ENCODE measurements around the gene PGP.
"Not testable (repeated sequence)": the region's sequence is repeated elsewhere in the genome, so short reads cannot be mapped to it uniquely, and the experiment has no call there.

PGP gene

DNA sequence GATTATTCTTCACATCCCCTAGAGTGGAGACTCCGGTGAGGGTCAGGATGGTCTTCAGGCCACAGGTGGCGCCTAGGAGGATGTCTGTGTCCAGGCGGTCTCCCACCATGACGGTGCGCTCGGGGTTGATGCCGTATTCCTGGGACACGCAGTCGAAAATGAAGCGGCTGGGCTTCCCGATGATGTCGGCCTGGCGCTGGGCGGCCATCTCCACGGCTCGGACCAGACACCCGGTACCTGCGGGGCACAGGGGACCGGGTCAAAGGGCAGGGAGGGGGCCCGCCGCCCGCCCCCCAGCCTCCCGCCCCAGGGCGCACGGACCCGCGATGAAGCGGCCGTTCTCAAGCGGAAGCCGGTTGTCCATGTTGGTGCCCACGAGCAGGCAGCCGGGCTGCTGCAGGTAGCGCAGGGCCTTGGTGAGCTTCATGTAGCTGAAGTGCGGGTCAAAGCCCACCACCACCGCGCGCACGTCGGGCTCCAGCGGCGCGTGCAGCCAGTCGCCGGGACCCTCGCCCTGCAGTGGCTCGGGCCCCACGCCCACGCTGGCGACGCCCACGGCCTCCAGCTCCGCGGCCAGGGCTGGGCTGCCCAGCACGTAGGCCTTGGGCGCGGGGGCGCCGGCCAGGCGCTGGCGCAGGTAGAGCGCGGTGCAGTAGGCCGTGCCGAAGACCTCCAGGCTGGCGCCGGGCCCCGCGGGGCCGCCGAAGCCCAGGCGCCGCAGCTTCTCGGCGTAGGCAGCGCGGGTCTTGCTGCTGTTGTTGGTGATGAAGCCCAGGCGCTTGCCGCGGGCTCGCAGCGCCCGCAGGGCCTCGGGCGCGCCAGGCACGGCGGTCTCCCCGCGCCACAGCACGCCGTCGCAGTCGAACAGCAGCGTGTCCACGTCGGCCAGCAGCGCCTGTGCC lies 572 bp downstream of the PGP start:
- no peak for DNase-seq

DNA sequence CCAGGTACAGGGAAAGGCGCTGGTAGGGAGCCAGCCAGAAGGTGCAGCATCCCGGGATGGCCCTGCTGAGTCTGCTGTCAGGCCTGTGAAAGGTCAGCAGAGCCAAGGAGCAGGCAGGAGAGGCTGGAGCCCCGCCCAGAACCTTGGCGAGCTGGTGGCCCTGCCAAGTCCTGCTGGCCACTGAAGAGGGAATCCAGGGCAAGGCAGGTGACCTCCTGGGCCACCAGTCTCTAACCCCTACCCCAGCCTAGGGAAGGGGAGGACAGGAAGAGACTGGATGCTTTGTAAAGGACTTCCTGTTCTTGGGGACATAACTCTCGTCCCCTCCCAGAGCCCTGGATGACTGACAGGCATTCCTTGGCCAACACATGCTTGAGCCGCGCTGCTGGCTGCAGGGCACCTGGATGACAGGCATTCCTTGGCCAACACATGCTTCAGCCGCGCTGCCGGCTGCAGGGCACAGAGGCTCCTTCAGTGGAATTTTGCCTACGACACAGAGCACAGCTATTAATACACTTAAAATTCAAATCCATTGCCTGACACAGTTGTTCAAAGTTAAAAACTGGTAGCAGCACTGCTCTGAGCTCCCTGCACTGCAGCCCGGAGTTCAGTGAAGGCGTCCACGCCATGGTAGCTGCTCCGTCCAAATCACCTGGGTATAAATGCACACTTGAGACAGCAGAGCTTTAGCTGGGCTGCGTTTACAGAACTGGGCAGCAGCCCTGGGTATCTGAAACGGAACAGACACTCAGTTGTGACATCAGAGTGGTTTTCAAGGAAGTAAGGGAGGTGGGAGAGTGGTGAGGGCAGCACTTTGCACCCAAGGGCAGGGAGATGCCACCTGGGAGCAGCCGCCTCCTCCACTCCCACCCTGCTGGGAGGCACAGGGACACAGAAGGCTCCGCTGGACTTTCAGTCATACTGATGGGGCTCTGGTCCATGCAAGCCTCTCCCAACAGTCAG lies 2.0 kb downstream of the PGP start:
- DNase-seq = no peak

DNA sequence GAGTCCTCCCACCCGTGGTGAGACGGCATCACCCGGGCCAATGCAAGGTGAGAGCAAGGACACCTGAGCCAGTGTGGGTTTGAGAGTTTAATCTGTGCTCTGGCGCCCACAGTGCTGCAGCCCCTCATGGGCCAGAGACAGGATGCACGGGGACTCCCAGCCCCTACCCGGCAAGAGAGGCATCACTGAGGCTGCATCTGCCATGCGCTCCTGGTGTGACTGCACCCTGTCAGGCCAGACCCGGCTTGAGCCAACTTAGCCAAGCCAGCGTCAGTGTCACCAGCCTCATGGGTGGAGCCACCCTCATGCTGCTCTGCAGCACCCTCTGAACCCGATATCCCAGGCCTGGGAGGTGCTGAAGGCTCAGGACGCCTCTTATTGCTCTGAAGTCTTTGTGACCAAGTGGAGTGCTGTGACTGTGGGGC lies 2.7 kb downstream of the PGP start:
- DNase-seq = no peak

DNA sequence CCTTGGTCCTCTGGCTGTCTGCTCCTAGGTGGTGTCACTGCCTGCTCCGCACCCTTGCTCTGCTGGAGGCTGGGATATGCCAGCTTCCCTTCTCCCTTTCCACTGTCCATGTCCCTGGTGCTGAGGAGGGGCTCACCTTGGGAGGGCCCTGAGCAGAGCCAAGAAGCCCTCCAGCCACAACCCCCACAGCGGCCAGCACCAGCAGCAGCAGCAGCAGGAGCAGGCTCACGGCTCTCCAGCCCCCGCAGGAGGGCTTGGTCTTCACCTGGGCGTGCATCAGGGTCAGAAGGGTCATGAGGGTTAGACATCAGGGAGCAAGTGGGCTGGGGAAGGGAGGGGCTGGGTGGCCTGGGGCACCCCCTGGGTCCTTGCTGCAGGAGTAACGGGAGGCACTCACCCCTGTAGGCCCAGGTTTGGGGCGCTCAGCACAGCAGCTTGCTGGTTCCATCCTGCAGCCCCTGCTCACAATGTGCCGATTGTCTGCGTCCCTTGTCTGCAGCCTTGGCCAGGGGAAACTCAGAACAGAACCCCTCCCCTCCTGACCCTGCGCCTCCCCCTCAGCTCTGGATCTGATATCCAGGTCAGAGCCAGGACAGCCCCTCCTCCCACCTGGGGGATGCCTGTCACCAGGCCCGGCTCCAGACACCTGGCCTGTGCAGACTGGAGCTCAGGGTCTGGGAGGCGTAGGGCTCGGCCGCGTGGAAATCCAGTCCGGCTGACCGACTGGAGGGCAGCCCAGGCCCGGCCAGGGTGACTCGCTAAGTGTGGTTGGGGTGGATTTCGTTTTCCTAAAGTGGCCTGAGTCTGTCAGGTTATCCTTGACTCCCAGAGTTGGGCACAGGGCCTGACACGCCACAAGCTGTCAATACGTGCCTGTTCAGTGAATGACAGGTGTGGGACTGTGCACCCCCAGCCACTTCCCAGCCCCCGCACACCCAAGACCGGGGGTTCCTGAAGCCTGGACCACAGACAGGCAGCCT lies 4.0 kb downstream of the PGP start, which contains the start of gene BRICD5:
Gene BRICD5, minus strand, starts transcription at position 478 of the 980 bp plus-strand sequence. Its CDS starts 30 bp downstream, at position 448.
- DNase-seq = no peak

DNA sequence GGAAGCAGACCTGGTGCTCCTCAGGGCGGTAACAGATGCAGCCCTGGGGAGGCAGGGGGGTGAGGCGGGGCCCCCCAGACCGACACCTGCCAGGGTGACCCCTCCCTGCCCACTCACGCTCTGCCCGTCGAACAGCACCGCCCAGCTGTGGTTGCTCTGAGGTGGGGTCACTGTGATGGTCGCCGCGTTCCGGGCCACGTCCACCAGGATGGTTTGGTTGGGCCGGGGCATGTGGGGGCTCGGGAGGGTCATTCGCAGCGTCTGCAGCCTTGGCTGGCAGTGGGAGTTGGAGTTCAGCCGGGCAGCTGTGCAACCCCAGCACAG lies 4.7 kb downstream of the PGP start:
- DNase-seq = no peak

DNA sequence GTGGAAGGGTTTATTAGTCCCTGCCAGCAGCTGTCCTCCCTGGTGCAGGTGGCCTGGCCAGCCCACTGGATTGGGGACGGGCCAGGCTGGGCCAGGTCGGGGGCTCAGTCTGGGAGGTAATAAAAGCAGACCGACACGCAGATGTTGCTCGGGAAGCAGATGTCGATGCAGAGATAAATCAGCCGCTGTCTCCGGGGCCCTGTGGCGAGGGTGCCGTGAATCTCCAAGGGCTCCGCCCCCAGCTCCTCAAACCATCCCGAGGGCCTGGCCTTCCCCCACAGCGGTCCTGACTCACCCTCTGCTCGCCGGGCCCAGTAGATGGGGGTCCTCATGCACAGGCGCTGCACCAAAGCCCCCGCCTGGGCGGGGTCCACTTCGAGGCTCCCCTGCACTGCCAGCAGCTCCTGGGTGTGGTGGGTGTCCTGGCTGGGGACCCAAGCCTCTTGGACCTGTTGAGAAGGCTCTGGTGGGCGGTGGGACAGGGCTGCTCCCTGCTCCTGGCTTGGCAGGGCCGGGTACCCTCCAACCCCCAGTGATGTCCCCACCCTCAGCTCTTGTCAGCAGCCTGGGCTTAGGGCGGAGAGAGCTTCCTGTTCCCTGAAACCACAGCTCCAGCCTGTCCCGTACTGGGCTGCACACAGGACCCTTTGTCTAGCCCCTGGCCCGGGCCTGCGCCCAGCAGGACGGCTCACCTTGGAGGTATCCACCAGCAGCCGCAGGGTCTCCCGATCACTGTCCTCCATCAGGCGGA lies 5.2 kb downstream of the PGP start:
- no peak for DNase-seq

DNA sequence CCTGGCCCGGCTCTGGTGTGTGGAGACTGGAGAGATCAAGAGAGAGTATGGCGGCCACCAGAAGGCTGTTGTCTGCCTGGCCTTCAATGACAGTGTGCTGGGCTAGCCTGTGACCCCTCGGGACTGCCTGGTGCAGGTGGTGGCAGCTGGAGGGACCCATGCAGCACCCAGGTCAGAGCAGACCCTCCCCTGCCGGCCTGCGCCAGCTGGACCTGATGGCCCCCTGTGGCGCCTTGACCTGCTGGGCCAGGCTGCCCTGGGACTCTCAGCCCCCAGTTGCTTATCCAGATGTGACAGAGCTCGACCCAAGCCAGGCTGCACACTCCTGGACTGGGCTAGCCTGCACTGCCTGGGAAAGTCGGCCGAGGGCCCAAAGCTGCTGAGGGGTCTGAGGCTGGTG lies 5.9 kb downstream of the PGP start:
- DNase-seq = no peak

DNA sequence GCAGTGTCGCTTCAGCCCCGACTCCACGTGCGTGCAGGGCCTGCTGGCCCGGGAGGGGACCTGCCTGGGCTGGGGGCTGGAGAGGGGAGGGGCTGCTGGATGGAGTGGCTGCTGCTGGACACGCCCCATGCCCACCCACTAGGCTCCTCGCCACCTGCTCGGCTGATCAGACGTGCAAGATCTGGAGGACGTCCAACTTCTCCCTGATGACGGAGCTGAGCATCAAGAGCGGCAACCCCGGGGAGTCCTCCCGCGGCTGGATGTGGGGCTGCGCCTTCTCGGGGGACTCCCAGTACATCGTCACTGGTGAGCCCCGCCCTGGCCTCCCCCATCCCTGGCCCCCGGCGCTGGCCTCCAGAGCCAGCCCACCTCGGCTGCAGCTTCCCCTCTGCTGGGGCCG lies 6.3 kb downstream of the PGP start:
- no peak for DNase-seq

DNA sequence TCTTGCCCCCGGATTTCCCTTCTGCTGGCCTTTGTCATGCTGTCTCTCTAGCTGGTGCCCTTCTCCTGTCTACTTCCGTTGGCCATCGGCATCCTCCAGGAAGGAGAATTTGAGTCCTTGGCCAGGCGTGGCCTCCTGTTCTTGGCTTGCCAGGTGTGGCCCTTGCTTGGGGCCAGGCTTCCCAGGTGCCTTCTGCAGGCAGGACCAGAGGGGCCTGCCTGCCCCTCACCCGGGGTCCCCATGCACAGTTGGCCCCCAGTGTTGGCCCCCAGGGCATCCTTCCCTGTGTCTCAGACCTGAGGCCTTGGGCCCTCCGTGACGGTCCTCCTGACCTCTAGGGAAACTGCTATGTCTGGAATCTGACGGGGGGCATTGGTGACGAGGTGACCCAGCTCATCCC lies 6.8 kb downstream of the PGP start:
- DNase-seq = no peak

DNA sequence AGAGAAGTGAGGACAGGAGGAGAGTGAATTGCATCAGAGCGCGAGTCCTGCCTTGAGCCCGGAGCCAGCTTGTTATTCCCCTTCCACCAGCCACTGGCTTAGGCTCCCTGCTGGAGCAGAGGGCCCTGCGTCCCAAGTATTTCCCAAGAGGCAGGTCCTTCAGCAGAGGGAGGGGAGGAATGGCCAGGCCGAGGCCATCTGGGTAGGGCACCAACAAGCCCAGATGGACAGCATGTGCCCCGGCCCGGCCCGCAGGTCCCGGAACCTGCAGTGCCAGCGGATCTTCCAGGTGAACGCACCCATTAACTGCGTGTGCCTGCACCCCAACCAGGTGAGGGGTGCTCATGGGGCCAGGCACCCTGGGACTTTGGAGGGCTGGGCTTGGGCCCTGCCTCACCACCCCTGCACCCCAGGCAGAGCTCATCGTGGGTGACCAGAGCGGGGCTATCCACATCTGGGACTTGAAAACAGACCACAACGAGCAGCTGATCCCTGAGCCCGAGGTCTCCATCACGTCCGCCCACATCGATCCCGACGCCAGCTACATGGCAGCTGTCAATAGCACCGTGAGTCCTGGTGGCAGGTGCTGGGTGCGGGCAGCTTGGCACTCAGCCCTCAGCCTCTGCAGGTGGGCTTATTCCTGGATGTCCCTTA lies 7.7 kb downstream of the PGP start:
- DNase-seq = no peak

DNA sequence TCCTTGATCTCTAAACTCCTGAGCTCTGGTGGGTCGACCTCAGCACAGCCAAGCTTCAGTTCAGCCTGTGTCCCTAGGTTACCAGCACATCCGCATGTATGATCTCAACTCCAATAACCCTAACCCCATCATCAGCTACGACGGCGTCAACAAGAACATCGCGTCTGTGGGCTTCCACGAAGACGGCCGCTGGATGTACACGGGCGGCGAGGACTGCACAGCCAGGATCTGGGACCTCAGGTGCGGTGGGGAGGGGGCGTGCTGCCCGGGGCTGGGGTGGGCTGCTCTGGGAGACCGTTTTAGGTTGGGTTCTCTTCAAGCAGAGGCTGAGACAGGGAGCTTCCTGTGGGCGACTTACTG lies 8.2 kb downstream of the PGP start:
- no peak for DNase-seq

DNA sequence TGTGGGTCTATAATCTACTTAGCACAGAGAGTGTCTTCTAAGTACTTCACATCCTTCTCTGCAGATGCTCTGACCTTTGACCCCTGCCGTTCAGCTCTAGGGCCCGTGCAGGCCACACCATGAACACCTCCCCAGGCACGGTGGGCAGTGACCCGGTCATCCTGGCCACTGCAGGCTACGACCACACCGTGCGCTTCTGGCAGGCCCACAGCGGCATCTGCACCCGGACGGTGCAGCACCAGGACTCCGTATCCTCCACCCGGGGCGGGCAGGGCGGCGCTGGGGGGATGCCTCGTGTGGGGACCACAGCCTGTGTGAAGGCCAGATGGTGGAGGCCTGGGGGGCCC lies 8.7 kb downstream of the PGP start:
- DNase-seq = no peak

DNA sequence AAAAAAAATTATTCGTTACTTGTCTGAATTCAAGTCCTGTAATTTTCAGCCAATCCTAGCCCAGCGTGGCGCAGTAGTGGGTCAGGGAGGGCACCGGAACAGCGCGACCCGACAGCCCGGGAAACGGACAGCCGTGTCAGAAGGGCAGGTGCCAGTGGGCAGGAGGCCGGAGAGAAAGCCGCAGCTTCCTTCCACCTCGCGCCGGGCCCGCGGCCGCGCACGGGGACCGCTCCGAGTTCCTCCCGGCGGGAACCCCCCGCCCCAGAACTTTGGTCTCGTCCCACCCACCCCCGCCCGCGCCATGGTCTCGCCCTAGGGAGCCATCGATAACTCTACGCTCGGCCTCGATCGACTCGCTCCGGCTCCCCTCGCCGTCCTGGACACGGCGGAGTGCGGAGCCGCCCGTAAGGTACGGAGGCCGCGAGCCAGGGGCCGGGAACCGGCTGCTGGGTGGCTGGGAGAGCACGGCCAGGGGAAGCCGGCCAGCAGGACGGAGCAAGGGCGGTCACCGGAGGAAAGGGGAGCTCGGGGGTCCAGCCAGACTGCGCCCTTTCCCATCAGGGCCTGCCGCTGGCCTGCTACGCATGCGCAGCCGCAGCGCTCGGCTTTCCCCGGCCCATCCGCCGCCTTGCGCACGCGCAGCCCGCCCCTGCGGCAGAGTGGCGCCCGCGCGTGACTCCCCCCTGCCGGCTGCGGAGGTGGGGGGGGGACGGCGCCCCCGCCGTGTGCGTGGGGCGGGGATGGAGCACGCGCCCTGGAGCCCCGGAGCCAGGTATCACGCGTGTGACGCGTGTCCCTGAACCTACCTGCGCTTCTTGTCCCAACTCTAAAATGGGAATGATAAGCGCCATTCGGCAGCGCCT lies 9.3 kb downstream of the PGP start, which contains the start of gene MLST8:
Gene MLST8, plus strand, starts transcription at position 351 of the 863 bp plus-strand sequence. CDS start 632 bp downstream, outside the sequence.
- DNase-seq = no peak

DNA sequence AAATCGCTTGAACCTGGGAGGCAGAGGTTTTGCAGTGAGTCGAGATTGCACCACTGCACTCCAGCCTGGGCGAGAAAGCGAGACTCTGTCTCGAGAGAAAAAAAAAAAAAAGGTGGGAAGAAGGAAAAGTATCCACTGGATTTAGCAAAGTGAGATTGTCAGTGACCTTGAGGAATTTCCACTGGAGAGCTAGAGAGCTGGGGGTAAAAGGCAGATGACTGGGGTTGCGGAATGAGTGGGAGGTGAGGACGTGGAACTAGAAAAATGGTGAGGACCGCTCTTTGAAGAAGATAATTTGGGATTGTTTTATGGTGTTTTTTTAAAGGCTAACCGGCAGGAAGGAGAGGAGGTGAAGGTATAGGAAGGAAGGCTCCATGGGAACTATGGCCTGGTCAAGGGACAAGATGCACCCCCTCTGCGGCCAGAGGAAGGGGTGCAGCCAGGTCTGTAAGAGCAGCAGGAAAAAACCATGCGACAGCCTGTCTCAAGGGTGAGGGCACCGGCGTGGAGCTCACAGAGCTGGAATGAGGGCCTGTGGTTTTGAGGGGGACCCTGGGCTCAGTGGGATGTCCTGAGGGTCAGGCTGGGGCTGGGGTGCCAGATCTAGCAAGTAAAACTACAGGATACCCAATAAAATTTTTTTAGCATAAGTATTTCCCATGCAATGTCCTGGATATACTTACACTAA lies 10.1 kb downstream of the PGP start:
- DNase-seq = no peak

DNA sequence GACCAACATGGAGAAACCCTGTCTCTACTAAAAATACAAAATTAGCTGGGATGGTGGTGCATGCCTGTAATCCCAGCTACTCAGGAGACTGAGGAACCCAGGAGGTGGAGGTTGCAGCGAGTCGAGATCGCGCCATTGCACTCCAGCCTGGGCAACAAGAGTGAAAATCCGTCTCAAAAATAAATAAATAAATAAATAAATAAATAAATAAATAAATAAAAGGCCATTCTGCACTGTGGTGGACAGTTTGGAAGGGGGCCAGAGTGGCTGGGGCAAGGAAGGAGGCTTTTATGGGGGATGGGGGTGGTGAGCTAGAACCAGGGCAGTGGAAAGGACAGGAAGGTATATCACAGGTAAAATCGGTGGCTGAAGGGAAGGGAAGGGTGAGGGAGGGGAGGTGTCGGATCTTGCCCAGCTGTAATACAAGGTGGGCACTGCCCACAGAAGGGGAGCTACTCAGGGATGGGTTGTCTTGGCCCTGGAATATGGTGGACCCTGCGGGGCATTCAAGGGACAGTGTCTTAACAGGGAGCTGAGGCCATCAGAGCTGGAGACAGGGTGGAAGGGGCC lies 11.4 kb downstream of the PGP start:
- DNase-seq = not testable (repeated sequence)

DNA sequence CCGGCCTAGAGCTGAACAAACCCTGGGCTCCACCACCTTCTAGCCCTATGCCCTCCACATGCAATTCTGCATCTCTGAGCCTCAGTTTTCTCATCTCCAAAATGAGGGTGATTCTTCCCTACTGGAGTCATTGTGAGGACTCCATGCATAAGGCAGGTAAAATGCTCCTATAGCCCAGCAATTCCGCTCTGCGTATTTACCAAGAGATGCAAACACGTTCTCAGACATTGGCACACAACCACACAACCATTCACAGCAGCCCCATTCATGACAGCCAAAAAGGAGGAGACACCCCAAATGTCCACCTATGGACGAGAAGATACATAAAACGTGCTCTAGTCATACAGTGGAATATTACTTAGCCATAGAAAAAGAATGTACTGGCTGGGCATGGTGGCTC lies 14.3 kb downstream of the PGP start:
- no peak for DNase-seq

DNA sequence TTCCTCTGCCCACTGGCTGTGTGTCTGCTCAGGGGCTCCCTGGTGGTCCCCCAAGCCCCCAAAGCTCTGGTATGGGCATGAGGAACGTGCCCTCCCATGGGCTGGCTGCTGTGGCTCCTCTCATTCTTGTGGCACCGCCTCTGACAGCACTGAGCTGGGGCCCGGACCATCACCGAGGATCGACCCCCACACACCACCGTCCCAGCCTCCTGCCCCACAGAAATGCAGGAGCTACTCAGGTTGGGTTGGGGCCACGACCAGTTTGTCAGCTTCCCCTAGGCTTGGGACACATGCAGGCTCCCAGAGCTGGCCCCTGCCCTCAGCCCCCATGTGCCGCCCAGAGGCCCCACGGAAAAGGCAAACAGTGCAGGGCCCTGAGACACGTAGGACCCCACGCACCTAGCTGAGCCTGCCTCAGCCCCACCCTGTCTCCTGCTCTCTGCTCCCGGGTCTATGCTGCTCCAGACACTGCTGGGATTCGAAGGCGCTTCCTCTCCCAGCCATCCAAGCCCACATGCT lies 15.0 kb downstream of the PGP start:
- no peak for DNase-seq

DNA sequence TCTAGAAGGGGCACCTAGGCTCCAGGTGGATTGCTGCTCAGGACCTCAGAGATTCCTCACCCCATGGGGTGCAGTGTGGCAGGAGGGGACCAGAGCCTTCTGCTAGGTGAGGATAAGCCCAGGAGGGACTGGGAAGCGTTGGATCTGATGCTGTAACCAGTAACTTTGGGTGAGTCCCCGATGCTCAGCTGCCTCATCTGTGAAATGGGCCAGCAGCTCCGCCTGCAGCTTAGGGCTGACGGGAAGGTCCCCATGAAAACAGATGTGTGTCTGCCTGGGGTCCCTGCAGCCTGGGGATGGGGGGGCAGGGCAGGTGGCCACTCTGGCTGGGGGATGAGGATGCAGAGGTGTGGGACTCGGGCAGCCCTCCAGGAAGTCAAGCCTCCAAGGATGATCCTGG lies 15.5 kb downstream of the PGP start:
- no peak for DNase-seq

DNA sequence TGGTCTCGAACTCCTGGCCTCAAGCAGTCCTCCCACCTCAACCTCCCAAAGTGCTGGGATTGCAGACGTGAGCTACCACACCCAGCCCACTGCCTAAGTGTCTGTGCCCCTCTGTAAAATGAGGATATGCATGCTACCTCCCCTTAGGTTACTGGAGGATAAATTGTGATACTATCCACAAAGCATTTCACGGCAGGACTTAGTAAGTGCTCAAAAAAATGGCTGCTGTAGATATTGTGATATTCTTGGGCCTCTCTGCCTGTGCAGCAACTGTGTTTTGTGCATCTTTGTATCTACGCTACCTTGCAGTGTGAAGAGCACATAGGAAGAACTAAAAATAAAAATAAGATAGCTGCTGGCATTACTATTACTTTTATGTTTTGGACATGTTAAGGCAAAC lies 16.4 kb downstream of the PGP start:
- no peak for DNase-seq

Measured in NCI-H187 treated with DMSO at 0.1 percent for 48 hours (cell line).